K562 (cell line): ENCODE results near the gene GPR135. TPM values are rescaled to one million over a fixed set of nuclear protein-coding genes. Genes with fewer than 3 reads are reported as not detected.

Source experiments
- ATAC-seq: fragments of 200-7000 bp; cut with Tn5 transposase; 3 replicates; pipeline ENCODE4 v1.9.1; 2020; ENCODE audit warnings: moderate library complexity
- BruUV-seq: library from RNA; stranded (reverse); fragments of 400-500 nt; replicated peaks from 2 replicates; lab custom pipeline; 2021; lab: Mats Ljungman, UMichigan
- CTCF ChIA-PET: fragments of 300-600 bp; formaldehyde crosslinking; extraction: SDS; loops from one replicate; lab custom pipeline; 2021; ENCODE audit warnings: low intra/inter-chr PET ratio; lab: Yijun Ruan, JAX
- POLR2A ChIA-PET: fragments of 300-600, 350-650 bp; sonication (Branson Sonifier 250); formaldehyde crosslinking; extraction: SDS; loops from one replicate; lab custom pipeline; 2021; ENCODE audit warnings: antibody characterized with exemption, inconsistent platforms; lab: Yijun Ruan, JAX
- DNase-seq, 4 experiments: peaks; one replicate each; pipeline versions ENCODE4 v3.0.0 to v3.0.0-alpha.2; 2011 to 2018; ENCODE audit warnings: low spot score in 3 of 4, mixed read lengths in 3 of 4; ENCODE audit errors: extremely low read depth in 1 of 4
- FAIRE-seq: peaks from 2 replicates; lab custom pipeline; 2011; peaks lifted over from hg19 to GRCh38; lab: Jason Lieb, UNC
- H2AFZ ChIP-seq: 2 replicates; pipeline ENCODE4 v1.6.0; 2011; ENCODE audit warnings: low read depth, low read length, control low read depth, inconsistent platforms
- H3K27ac ChIP-seq: fragments of 200-600 bp; 3 replicates; pipeline ENCODE4 v1.8.0; 2011; ENCODE audit warnings: low read depth, mild to moderate bottlenecking, control low read depth, inconsistent platforms, low read length, moderate library complexity, mixed read lengths; ENCODE audit errors: extremely low read depth
- H3K27me3 ChIP-seq, 2 experiments: fragments of 300-600 bp in 1 of 2; 2 replicates in 1 of 2; 3 replicates in 1 of 2; pipeline versions ENCODE4 v1.6.0 to v1.8.0; 2011; ENCODE audit warnings: inconsistent platforms in 2 of 2, low read length in 2 of 2, mild to moderate bottlenecking in 1 of 2, mixed read lengths in 1 of 2, moderate library complexity in 1 of 2; ENCODE audit not compliant: control insufficient read depth in 2 of 2, insufficient read depth in 2 of 2
- H3K36me3 ChIP-seq: fragments of 300-600 bp; 3 replicates; pipeline ENCODE4 v1.8.0; 2011; ENCODE audit warnings: mild to moderate bottlenecking, low read length, inconsistent platforms; ENCODE audit not compliant: control insufficient read depth, insufficient read depth
- H3K4me1 ChIP-seq, 2 experiments: fragments of 200-600 bp in 1 of 2; replicated peaks in 1 of 2; 2 replicates in 1 of 2; 3 replicates in 1 of 2; pipeline versions ENCODE4 v1.5.1 to v1.8.0; 2011; ENCODE audit warnings: inconsistent platforms in 2 of 2, low read length in 2 of 2, mild to moderate bottlenecking in 1 of 2, mixed read lengths in 1 of 2, moderate library complexity in 1 of 2; ENCODE audit not compliant: control insufficient read depth in 2 of 2, insufficient read depth in 2 of 2
- H3K4me2 ChIP-seq: 2 replicates; pipeline ENCODE4 v1.6.1; 2011; ENCODE audit warnings: low read length, control low read depth, inconsistent platforms, mixed read lengths; ENCODE audit not compliant: insufficient read depth
- H3K4me3 ChIP-seq: fragments of 200-600 bp; sonication (generic), shearing (Covaris generic); 2 replicates; pipeline ENCODE4 v1.5.1; 2016; ENCODE audit warnings: control low read depth, inconsistent platforms
- H3K79me2 ChIP-seq: fragments of 200-600 bp; 3 replicates; pipeline ENCODE4 v1.8.0; 2011; ENCODE audit warnings: low read length, inconsistent platforms; ENCODE audit not compliant: control insufficient read depth, insufficient read depth
- H3K9ac ChIP-seq, 2 experiments: 2 replicates each; pipeline versions ENCODE4 v1.6.0 to v1.6.1; 2011; ENCODE audit warnings: low read depth in 2 of 2, low read length in 2 of 2, control low read depth in 1 of 2, inconsistent platforms in 1 of 2, mild to moderate bottlenecking in 1 of 2, mixed read lengths in 1 of 2; ENCODE audit not compliant: insufficient read depth in 1 of 2
- H3K9me1 ChIP-seq: one replicate; pipeline ENCODE4 v1.6.0; 2011; ENCODE audit warnings: inconsistent platforms, mild to moderate bottlenecking, low read length, moderate library complexity; ENCODE audit not compliant: control insufficient read depth, insufficient read depth
- H3K9me3 ChIP-seq: replicated peaks from 2 replicates; pipeline ENCODE4 v1.5.1; 2011; ENCODE audit warnings: low read depth, low read length, inconsistent platforms; ENCODE audit not compliant: control insufficient read depth, insufficient read depth
- H4K20me1 ChIP-seq: replicated peaks from 2 replicates; pipeline ENCODE4 v1.6.1; 2011; ENCODE audit warnings: low read length, inconsistent platforms, mixed read lengths; ENCODE audit not compliant: control insufficient read depth, insufficient read depth
- BRF2 ChIP-seq: IDR thresholded peaks from 3 replicates; pipeline ENCODE4 v1.6.1; 2011; ENCODE audit warnings: borderline replicate concordance, mild to moderate bottlenecking; ENCODE audit not compliant: insufficient read length, insufficient read depth
- CBFA2T3 ChIP-seq: fragments of 450-650 bp; IDR thresholded peaks from 2 replicates; pipeline ENCODE4 v1.6.1; 2017
- CBX3 ChIP-seq, 2 experiments: IDR thresholded peaks; 1 replicate in 1 of 2; 2 replicates in 1 of 2; pipeline ENCODE4 v1.6.1; 2012; ENCODE audit warnings: inconsistent platforms in 2 of 2, low read length in 2 of 2, borderline replicate concordance in 1 of 2, control low read depth in 1 of 2
- CREBBP ChIP-seq: IDR thresholded peaks from one replicate; pipeline ENCODE4 v1.6.1; 2012; ENCODE audit warnings: low read depth, mild to moderate bottlenecking, control low read depth, inconsistent platforms, low read length
- EP400 ChIP-seq: fragments of 450-650 bp; IDR thresholded peaks from 2 replicates; pipeline ENCODE4 v1.6.1; 2017; ENCODE audit warnings: antibody characterized with exemption, mild to moderate bottlenecking, moderate library complexity
- FOXK2 ChIP-seq, 2 experiments: fragments of 450-650 bp; IDR thresholded peaks in 1 of 2; conservative IDR thresholded peaks in 1 of 2; 2 replicates each; pipeline ENCODE4 v1.6.1; 2016; ENCODE audit warnings: low read depth in 2 of 2, mild to moderate bottlenecking in 1 of 2
- GABPA ChIP-seq: fragments of 200-800 bp; sonication (Bioruptor generic); conservative IDR thresholded peaks from 2 replicates; pipeline ENCODE4 v1.6.1; 2016; ENCODE audit warnings: low read depth, missing genetic modification characterization, missing compliant biosample characterization
- MCM3 ChIP-seq: fragments of 450-650 bp; IDR thresholded peaks from 2 replicates; pipeline ENCODE4 v1.6.1; 2016
- POU5F1 ChIP-seq: fragments of 150-350 bp; IDR thresholded peaks from 2 replicates; pipeline ENCODE4 v1.6.1; 2014; ENCODE audit warnings: borderline replicate concordance, low read length, low read depth, mild to moderate bottlenecking; ENCODE audit not compliant: partially characterized antibody
- SNIP1 ChIP-seq: fragments of 450-650 bp; IDR thresholded peaks from 2 replicates; pipeline ENCODE4 v1.7.1; 2017; ENCODE audit warnings: low read depth, mild to moderate bottlenecking
- SP1 ChIP-seq: sonication (generic); formaldehyde crosslinking; IDR thresholded peaks from 2 replicates; pipeline ENCODE4 v1.8.1; 2022; ENCODE audit warnings: mild to moderate bottlenecking, missing genetic modification reagents
- TBP ChIP-seq: optimal IDR thresholded peaks from 2 replicates; pipeline ENCODE3; 2011; ENCODE audit warnings: low read depth, low read length, improper control_type of control experiment
- ZKSCAN1 ChIP-seq: fragments of 150-350 bp; IDR thresholded peaks from 2 replicates; pipeline ENCODE4 v1.6.1; 2016; ENCODE audit warnings: low read depth, low read length
- ZNF274 ChIP-seq: IDR thresholded peaks from 2 replicates; pipeline ENCODE4 v1.6.1; 2011; ENCODE audit warnings: low read depth, mild to moderate bottlenecking, low read length, moderate library complexity, borderline replicate concordance
- ZNF586 ChIP-seq: fragments of 450-650 bp; formaldehyde crosslinking; conservative IDR thresholded peaks from 2 replicates; pipeline ENCODE4 v1.4.0; 2020; ENCODE audit warnings: mild to moderate bottlenecking, moderate library complexity
- ZNF75A ChIP-seq: fragments of 450-650 bp; formaldehyde crosslinking; IDR thresholded peaks from 2 replicates; pipeline ENCODE4 v1.4.0; 2020; ENCODE audit warnings: mild to moderate bottlenecking
- WGBS: fragments of 100-300 bp; shearing (Covaris generic); methylation state at CpG from one replicate; pipeline ENCODE4 v1.1.6; 2016; ENCODE audit warnings: low coverage, mixed read lengths; ENCODE audit not compliant: insufficient coverage; ENCODE audit errors: missing lambda C conversion rate; 5-methylcytosine and 5-hydroxymethylcytosine counted together
- in situ Hi-C: fragments of 300-500 bp; cut with MboI; formaldehyde crosslinking; loops from 4 replicates; pipeline ENCODE4 v1.15.0; 2018; ENCODE audit warnings: inconsistent platforms, mixed read lengths
- intact Hi-C: fragments of 100-400 bp; cut with micrococcal nuclease; formaldehyde crosslinking; loops from 2 replicates; pipeline ENCODE4 v1.14.2; 2022
- polyA plus RNA-seq, 8 experiments: library from polyadenylated mRNA; depleted of rRNA in 4 of 8; stranded (reverse) in 5 of 8; unstranded in 3 of 8; fragments of >200 nt; fragmentation: Nextera tagmentation in 2 of 8; fragmentation: Illumina TruSeq in 1 of 8; extraction: Ambion mirVana in 2 of 8; extraction: Trizol in 1 of 8; gene quantifications; 2 replicates each; pipeline versions ENCODE4 v1.2.1 to v1.2.3, GENCODE V29; 2011 to 2014; ENCODE audit warnings: inconsistent platforms in 1 of 8, missing spikeins in 1 of 8
- total RNA-seq, 7 experiments: library from RNA; depleted of rRNA in 6 of 7; stranded (reverse); fragments of >200 nt in 6 of 7; fragmentation: Illumina TruSeq in 2 of 7; extraction: Trizol in 2 of 7; gene quantifications; 2 replicates each; pipeline versions ENCODE4 v1.2.1 to v1.2.3, GENCODE V29; 2011 to 2021; ENCODE audit warnings: low replicate concordance in 1 of 7

Gene GPR135
- total and polyA plus RNA-seq, 9 of the 15 experiments (the other 6 are each of a cell fraction or from before 2014, with no cell fraction given) = 0.06 to 1.6 (median 1.0) TPM

- no peak for TF ChIP-seq BRF2
- TF ChIP-seq FOXK2 (conservative IDR thresholded peaks at IDR 0.05 in 1 of 2, IDR thresholded peaks at IDR 0.05 in 1 of 2; ENCODE audit: low read depth in 2 of 2) = no peak
Observed at GRCh38 chr14:59451849-59452248, 13.3 kb downstream of the GPR135 start (continued).

DNA sequence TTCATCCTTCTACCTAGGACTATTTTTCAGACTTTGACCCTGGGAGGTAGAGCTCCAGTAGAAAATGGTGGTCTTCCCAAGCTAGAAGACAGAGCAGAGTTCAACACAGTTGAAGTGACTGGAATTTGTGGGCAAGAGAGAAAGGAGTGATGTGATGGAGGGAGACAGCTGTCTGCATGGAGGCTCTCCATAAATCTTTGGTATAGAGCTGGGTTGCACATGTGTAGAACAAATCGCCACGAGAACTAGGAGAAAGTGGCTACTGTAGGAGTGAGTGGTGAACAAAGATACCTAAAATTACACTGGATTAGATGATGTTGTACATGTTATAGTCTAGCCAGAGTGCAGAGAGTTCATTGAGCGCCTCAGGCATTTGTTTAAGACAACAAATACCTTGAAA lies 14.5 kb downstream of the GPR135 start:
- BruUV-seq = no TSS peak
- Histone ChIP-seq H2AFZ (no peak overlapping the region), H3K9me3 (no peaks in the 10 kb centered on the region), H3K4me2 (no peak overlapping the region), H3K9me1 (no peaks in the 10 kb centered on the region), H3K4me1 (peaks cover 0 to 2% of the 10 kb centered on the region in 2 experiments; a peak in 1 of 5 replicates), H3K79me2 (no peaks in the 10 kb centered on the region), H3K27me3 (no peaks in the 10 kb centered on the region), H3K9ac (no peak overlapping the region), H4K20me1 (no peaks in the 10 kb centered on the region), H3K4me3 (no peak overlapping the region), H3K27ac (no peak overlapping the region), H3K36me3 (peaks cover 6% of the 10 kb centered on the region; the same call in 1 of the 3 replicates)
- no peak for DNase-seq
- ChIA-PET POLR2A (interaction anchor here (0.6 kb wide), 1 partner anchor 322 kb away, joined by 3 read pairs; no protein-coding TSS in a partner anchor), CTCF (no interaction called here)
- intact Hi-C loops = no loop called here
- in situ Hi-C loops = no loop called here
- no peak for ATAC-seq
- no peak for FAIRE-seq
- TF ChIP-seq CBX3 (IDR thresholded peaks at IDR 0.05; ENCODE audit: borderline replicate concordance in 1 of 2, low read length in 2 of 2) (no peak), CBFA2T3 (no peak), EP400 (no peak), CREBBP (no peak), GABPA (tag) (no peak), ZNF274 (no peak), MCM3 (no peak), ZNF75A (CRISPR knock-in tag) (no peak), SP1 (CRISPR knock-in tag) (no peak), ZNF586 (no peak), TBP (no peak), POU5F1 (no peak), ZKSCAN1 (no peak), SNIP1 (no peak)
- 97% methylated on average over 3 of the region's 3 CpGs for WGBS
